ENCODE measurements around the gene PTPRT. TPM values are rescaled to one million over a fixed set of nuclear protein-coding genes. Genes with fewer than 3 reads are reported as not detected.

Gene PTPRT
- total and polyA plus RNA-seq, 10 of the 15 experiments (the other 5 are each of a cell fraction or from before 2014, with no cell fraction given): not detected

- in situ Hi-C loops (cut with MboI) (no loop called here), intact Hi-C loops (cut with micrococcal nuclease; ENCODE audit: unreplicated experiment) (no loop called here)
- Histone ChIP-seq H2AFZ (ENCODE audit: control insufficient read depth, low read depth, low read length) (no peak overlapping the region), H3K9me3 (replicated peaks; ENCODE audit: control insufficient read depth, insufficient read depth, low read length) (no peaks in the 10 kb centered on the region), H3K4me2 (ENCODE audit: control insufficient read depth, insufficient read depth) (no peak overlapping the region), H3K4me1 (ENCODE audit: control insufficient read depth, insufficient read depth, low read length) (no peaks in the 10 kb centered on the region), H3K36me3 (ENCODE audit: control insufficient read depth in 2 of 2, insufficient read depth in 2 of 2, low read length in 1 of 2) (no peaks in the 10 kb centered on the region), H3K27me3 (replicated peaks in 1 of 2; ENCODE audit: control insufficient read depth in 2 of 2, insufficient read depth in 2 of 2, low read length in 1 of 2) (no peaks in the 10 kb centered on the region), H3K4me3 (no peak overlapping the region), H3K27ac (ENCODE audit: control insufficient read depth, insufficient read depth) (no peak overlapping the region), H3K79me2 (ENCODE audit: control insufficient read depth, insufficient read depth, low read length) (no peaks in the 10 kb centered on the region), H3K9ac (ENCODE audit: control insufficient read depth, insufficient read depth, low read length) (no peak overlapping the region), H4K20me1 (ENCODE audit: control insufficient read depth, insufficient read depth) (no peaks in the 10 kb centered on the region)
- ChIA-PET RAD21 (ENCODE audit: unreplicated experiment) (no interaction called here), SMC1A (ENCODE audit: uncharacterized antibody, unreplicated experiment) (no interaction called here), CTCF (no interaction called here), POLR2A (no interaction called here)
- no peak for DNase-seq (ENCODE audit: low read depth, low spot score)
- BruUV-seq (replicated peaks): no TSS peak
- ATAC-seq: no peak
- no peak for FAIRE-seq
- 15% methylated on average over 6 of the region's 6 CpGs for WGBS (ENCODE audit: insufficient coverage, insufficient replicate concordance, low lambda C conversion rate, missing lambda C conversion rate)
- no peak for TF ChIP-seq BCLAF1 (IDR thresholded peaks at IDR 0.05)
- no peak for TF ChIP-seq NR2F1 (conservative IDR thresholded peaks at IDR 0.05)
- TF ChIP-seq SMAD1 (IDR thresholded peaks at IDR 0.05; ENCODE audit: low read depth, partially characterized antibody): no peak
- TF ChIP-seq SMAD5 (IDR thresholded peaks at IDR 0.05; ENCODE audit: low read depth): no peak
- TF ChIP-seq IKZF2 (IDR thresholded peaks at IDR 0.05): no peak
- no peak for TF ChIP-seq BCL11A (IDR thresholded peaks at IDR 0.05; ENCODE audit: low read depth, low read length)
- no peak for TF ChIP-seq PAX5 (IDR thresholded peaks at IDR 0.05; ENCODE audit: borderline replicate concordance, low read depth, low read length)
- TF ChIP-seq ZBTB33 (IDR thresholded peaks at IDR 0.05): no peak
- TF ChIP-seq NFIC (IDR thresholded peaks at IDR 0.05; ENCODE audit: low read depth, low read length): no peak
- no peak for TF ChIP-seq ZBTB40 (IDR thresholded peaks at IDR 0.05; ENCODE audit: borderline replicate concordance)
- TF ChIP-seq NFXL1 (IDR thresholded peaks at IDR 0.05; ENCODE audit: borderline replicate concordance): no peak
Observed at GRCh38 chr20:43160941-43161340, 28.8 kb downstream of the PTPRT start.
